OCI-LY3 (cell line): ENCODE results near the gene PRDM16.

ENCODE experiments used
- EZH2phosphoT487 ChIP-seq: fragments of 200-600 bp; shearing (Covaris generic); IDR thresholded peaks from 2 replicates; pipeline ENCODE4 v1.6.1; 2018; ENCODE audit warnings: antibody characterized with exemption, mixed run types, low read depth
- TF ChIP-seq, protein P1 (sequence below): fragments of 200-600, 300-600 bp; sonication (generic); IDR thresholded peaks from 2 replicates; pipeline ENCODE4 v1.5.1; 2014; ENCODE audit warnings: antibody characterized with exemption, low read length, low read depth

DNA sequence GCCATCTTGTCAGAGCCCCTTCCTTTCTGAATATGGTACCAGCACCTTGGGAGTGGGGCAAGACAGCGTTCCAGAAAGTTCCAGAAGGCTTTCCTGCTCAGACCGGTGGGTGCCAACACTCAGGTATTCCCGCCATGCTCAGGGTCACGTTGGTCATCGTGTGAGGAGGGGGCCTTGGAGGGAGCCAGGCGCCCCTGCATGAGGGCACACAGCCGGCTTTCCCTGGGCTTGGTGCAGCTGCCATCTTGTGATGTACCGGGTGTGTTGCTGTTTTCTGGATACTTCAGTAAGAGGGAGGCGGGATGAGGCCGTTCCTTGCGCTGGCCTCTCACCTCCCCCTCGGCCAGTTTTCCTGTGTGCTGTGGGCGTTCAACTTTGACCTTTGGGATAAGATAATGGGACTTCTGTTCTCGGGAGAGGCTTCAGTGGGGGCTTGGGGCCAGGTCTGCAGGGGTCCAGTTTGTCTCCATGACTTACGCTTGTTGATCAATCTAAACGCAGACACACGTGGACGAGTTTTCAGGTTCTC, 69.7 kb downstream of the PRDM16 start:
- TF ChIP-seq, protein P1, sequence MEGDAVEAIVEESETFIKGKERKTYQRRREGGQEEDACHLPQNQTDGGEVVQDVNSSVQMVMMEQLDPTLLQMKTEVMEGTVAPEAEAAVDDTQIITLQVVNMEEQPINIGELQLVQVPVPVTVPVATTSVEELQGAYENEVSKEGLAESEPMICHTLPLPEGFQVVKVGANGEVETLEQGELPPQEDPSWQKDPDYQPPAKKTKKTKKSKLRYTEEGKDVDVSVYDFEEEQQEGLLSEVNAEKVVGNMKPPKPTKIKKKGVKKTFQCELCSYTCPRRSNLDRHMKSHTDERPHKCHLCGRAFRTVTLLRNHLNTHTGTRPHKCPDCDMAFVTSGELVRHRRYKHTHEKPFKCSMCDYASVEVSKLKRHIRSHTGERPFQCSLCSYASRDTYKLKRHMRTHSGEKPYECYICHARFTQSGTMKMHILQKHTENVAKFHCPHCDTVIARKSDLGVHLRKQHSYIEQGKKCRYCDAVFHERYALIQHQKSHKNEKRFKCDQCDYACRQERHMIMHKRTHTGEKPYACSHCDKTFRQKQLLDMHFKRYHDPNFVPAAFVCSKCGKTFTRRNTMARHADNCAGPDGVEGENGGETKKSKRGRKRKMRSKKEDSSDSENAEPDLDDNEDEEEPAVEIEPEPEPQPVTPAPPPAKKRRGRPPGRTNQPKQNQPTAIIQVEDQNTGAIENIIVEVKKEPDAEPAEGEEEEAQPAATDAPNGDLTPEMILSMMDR: no peak
- no peak for TF ChIP-seq EZH2phosphoT487
